Amniotic stem cell (primary cell): ENCODE data around the gene DOCK9.

Experiments
- DNase-seq: peaks from one replicate; lab custom pipeline; 2025; lab: John Stamatoyannopoulos, UW

Gene DOCK9

DNA sequence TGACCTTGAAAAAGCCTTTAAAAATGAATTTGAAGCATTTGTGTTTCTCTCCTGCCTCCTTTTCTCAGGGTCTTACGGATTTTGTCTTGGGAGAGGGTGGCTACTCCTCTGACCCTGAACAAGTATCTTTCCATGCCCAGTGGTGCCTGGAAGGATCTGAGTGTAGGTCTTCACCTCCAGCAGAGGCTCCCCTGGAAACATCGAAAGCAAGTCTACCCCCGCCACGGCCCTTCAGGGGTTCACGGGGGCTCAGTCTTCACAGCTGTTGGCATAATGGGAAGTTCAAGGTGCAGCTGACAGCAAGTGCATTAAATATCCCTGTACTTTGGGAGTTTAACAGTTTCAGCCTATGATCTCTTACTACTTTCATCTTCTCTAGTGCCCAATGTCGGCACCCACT lies 182.6 kb downstream of the DOCK9 start:
- no peak for DNase-seq

DNA sequence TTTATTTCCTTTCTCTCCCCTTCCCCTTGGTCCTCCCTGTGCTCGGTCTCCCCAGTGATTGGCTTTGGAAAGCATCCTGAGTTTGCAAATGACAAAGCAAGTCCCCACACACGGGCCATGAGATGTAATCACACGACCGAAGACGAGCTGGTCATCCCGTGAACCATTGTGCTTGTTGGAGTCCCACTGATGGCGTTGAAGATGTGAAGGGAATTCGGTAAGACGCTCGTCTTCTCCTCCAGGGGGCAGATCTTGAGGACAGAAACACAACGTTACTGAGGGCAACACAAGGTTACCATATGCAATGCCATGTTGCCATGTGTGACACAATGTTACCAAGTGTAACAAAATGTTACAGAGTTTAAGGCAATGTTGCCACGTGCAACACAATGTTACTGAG lies 183.4 kb downstream of the DOCK9 start:
- no peak for DNase-seq

DNA sequence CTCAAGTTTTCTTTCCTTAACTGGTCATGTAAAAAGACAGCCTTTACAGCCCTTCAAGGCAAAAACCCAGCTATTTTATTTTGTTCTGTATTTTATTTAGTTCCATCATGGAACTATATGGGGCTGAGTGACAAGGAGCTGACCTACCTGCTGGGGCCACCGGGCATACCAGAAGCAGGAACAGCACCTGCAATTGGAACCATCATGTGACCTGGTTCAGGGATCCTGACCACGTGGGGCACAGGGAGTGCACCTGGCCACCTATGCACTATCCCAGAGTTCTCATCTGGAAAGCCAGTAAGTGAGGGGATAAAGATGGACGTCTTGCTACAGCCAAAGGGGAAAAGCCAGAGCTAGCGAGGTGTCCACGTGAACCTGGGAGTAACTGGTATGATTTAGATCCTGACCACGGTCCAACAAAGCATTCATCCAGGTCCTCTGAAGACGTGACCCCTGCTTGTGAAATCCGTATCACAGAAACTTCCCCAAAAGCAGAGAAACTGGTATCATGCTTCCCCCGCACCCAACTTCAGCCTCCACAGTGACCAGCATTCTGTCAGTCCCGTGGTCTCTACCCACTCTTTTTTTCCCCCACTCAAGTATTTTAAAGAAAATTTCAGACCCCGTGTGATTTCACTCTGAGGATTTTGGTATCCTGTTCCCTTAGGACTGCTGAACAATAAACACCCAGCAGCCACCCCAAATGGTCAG lies 184.9 kb downstream of the DOCK9 start:
- DNase-seq, result no peak

DNA sequence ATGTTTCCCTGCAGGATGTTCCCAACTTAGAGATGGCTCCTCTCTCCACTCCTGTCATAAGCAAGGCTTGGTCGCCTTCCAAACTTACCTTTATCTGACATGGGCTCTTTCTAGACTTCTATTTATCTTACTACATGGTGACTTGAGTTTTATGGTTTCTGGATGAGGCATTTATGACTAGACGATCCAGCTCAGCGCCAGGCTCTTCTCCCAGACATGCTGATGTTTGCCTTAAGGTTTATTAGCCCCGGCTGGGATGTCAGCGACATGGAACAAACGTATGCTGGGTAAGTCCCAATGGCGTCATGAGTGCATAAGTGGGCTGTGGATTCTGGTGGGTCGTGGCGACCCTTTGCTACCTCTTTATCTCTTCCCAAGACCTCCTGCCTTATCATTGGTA lies 185.5 kb downstream of the DOCK9 start:
- no peak for DNase-seq

DNA sequence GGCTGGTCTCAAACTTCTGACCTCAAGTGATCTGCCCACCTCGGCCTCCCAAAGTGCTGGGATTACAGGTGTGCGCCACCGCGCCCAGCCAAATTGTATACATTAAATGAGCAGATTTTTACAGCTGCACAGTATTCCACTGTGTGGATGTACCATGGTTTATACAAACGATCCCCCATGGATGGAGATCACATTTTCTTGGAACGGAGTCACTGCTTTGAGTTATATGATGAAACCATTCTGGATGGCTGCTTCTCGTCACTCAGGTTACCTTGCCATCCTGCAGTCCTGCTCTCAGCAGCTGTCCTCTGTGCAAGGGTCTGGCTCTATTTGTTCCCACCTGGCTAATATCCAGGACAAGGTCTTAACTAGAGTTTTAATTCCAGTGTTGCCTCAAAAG lies 186.3 kb downstream of the DOCK9 start:
- DNase-seq, result no peak

DNA sequence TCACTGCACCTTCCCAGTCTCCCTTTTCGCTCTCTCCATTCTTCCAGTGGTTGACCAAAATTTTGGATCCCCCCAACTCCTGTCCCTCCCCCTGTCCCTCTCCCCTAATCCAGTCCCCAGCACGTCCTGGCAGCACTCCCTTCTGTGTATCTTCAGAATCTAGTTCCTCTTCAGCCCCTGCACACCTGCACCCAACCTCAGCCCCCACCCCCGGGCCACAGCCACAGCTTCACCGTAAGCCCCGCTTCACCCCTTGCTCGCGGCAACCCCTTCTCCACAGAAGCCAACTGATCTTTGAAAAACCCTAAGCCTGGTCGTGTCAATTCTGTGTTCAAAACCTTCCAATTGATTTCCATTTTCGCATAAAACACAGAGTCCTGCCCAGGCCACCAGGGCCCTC lies 189.9 kb downstream of the DOCK9 start:
- no peak for DNase-seq

DNA sequence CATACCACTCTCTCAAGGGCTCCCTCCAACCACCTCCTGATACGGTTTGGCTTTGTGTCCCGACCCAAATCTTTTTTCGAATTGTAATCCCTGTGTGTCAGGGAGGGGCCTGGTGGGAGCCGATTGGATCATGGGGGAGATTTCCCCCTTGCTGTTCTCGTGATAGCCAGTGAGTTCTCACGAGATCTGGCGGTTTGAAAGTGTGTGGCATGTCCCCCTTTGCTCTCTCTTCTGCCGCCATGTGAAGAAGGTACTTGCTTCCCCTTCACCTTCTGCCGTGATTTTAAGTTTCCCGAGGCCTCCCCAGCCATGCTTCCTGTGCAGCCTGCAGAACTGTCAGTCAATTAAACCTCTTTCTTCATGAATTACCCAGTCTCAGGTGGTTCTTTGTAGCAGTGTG lies 190.7 kb downstream of the DOCK9 start:
- no peak for DNase-seq

DNA sequence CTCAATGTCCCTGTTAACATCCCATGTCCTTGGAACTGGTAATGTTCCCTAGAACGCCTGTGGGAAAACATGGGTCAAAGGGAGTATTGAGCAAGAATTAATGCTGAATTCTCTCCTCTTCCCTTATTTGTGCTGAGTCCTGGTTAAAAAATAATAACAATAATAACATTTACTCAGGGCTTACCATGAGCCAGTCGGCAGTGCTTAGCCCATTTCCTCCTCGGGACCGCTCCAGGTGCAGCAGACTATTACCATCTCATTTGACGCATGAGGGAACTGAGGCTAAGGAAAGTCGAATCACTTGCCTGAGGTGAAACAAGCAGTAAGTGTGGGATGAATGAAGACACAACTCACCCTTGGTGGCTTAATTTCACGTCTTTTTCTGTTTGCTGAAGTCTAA lies 191.8 kb downstream of the DOCK9 start:
- no peak for DNase-seq

DNA sequence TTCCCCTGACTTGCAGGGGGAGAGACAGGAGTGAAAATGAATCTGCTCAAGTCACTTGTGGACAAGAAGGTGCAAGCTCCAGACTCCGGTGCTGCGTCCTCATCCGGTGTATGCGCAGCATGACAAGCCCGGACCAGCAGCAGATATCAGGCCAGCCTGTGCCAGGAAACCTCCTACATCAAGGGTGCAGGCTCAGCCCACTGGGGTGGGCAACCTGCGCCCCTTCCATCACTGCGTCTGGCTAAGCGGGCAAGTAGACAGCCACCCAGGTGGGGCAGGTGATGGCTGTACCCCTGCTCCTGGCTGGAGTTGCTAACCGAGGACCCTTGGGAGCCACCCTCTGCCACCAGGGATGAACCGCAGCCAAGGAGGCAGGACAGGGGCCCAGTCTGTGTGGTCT lies 192.5 kb downstream of the DOCK9 start:
- no peak for DNase-seq

DNA sequence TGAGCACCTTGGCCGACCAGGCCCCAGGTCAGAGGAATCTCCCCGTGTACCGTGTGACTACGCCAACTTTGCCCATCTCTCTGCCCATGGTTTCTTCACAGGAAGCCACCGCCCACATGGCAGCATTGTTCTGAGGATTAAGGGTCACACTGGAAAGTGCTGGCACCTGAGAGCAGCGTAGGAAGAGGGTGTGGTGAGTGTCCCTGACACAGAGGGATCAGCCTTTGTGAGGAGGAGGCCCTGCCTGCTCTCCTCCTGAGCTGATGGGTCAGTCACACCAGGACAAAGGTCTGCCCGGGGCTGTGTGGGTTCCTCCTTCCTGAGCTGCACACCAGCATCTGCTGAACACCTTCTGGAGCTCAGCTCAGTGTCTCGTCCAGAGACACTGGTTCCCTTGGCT lies 193.2 kb downstream of the DOCK9 start:
- DNase-seq, result no peak

DNA sequence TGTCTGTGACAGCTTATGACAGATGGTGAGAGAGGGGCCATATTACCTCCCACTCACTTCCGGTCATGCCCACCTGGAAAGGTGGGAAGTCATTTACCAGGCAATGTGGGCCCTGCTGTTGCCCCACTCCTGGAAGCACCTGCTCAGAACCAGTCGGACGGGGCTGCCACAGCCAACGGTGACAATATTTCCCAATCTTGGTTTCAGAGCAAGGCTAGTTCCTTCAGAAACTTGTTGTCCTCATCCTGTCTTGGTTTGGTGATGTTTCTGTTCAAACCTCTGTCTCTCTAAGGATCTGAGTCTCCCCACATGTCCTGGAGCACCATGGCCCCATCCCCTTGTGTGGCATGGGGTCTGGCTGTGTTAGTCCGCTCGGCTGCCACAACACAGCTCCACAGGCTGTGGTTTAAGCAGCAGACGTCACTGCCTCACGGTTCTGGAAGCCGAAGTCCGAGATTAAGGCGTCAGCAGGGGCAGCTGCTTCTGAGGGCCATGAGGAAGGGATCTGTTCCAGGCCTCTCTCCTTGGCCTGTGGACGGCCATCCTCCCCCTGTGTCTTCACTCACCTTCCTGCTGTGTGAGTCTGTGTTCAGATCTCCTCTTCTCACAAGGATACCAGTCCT lies 193.9 kb downstream of the DOCK9 start:
- DNase-seq, result no peak

DNA sequence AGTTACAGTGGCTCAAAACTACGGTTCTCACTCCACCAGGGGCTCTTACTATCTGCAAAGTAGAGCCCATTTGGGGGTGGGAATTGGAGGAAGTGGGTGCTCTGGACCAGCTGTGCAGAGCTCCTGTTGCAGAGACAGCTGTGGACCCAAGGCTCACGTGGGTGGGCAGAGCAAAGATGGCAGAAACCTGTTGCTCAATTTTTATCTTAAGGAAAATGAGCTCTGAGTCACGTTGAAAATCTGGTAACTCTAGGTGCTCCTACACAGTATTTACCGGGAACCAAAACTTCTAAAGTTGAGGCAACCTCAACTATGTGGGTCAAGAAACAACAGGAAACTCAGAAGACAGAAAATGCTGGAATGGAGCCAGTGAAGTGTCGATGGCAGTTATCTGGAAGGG lies 195.2 kb downstream of the DOCK9 start:
- no peak for DNase-seq

DNA sequence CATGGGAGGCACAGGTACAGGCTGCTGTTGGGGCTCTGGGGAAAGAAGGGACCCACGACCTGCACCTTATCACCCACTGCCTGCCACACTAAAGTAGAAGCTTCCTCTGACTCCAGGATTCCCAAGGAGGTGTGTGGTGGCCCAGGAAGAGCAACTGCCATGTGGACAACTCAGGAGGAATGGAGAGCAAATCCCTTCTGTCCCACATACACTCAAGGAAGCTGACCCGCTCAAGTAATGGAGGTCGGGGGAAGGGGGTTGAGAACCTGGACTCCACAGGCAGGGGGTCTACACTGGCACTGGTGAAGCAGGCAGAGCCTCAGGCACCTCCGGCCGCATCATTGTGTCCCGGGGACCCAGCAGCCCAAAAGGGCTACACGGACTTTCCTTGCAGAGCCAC lies 196.0 kb downstream of the DOCK9 start:
- no peak for DNase-seq

DNA sequence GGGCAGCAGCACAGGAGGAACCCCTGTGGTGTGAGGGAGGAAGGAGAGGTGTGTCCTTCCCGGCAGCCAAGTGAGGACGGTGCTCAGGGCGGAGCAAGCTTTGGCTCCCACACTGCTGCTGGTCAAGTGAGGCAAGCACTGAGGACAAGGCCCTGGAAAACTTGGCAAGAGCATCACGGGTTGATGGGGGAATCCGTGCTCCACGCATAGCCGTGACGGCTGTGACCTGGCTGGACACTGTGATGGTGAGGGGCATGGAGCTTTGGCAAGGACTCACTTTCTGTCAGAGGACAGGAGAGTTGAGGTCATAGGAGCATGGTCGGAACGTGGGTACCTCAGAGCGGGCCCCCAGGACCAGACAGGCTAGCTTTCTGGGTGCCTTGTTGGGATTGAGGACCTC lies 196.4 kb downstream of the DOCK9 start:
- DNase-seq, result no peak

DNA sequence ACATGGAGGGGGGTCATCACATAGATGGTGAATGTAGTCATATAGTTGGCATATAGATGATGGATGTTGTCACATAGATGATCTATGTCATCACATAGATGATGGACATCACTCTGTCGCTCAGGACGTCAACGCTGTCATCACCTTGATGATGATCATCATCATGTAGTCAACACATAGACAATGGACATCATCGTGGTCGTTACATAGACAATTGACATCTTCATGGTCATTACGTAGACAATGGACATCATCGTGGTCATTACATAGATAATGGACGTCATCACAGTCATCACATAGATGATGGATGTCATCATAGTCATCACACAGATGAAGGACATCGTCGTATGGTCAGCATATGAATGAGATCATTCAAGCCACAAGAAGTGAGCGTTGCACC lies 196.8 kb downstream of the DOCK9 start:
- no peak for DNase-seq

DNA sequence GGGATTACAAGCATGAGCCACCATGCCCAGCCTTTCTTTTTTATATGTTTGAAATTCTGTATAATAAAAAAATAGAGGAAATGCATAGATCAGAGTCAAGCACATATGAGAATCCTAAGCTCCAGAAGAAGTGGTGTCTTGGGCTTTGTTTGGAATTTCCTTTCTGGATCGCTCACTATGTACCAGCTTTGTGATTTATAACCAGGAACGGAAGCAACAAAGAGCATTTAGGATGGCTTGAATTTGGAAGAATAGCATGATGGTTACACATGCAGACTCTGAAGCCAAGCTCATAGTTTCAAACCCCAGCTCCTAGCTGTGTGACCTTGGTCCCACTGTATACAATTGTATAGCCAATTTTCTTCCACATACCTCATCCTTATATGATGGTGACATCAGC lies 197.4 kb downstream of the DOCK9 start:
- no peak for DNase-seq

DNA sequence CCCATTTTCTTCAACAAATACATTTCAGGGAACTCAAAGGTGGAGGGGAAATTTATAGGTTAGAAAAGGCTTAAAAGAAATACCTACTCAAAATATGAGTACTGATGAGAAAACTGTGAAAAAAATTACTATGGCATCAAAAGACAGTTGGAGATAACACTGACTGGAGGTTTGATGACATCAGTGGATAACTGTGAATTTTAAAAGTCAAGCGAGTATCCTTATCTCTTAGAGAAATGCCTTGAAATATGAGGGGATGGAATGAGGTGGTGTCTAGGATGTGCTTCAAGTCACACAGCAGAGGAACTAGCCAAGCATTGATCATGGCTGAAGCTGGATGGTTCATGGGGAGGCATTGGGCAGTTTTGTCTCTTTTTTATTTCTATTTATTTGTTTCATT lies 198.2 kb downstream of the DOCK9 start:
- DNase-seq, result no peak

DNA sequence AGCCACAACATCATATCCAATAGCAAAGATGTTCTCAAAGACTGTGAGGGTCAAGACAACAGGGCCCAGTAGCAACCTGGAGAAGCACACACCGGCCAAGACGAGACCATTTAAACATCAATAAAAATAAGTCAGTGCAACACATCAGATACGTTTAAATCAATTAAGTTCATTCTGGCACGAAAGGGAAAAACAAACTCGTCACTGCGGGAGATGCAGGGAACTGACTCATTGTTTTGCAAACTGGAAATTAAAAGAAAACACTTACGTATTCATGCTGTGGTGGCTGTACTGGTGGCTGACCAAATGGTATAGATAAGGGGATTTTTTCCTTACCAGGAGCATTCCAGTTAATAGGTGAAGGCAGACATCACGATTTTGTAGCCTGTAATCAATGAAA lies 199.1 kb downstream of the DOCK9 start:
- no peak for DNase-seq

DNA sequence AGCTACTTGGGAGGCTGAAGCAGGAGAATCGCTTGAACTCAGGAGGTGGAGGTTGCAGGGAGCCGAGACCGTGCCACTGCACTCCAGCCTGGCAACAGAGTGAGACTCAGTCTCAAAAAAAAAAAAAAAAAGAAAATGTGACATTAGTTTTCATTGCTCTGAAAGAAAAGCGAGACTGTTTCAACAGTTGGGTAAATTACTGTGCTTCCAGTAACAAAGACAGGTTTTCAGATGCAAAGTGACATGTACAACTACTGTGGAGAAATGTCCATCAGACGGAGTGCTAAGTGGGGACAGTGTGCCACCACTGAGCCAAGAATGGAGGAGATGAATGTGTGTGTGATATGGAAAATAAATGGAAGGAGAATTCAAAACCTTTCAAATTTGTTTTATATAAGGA lies 201.2 kb downstream of the DOCK9 start:
- no peak for DNase-seq

DNA sequence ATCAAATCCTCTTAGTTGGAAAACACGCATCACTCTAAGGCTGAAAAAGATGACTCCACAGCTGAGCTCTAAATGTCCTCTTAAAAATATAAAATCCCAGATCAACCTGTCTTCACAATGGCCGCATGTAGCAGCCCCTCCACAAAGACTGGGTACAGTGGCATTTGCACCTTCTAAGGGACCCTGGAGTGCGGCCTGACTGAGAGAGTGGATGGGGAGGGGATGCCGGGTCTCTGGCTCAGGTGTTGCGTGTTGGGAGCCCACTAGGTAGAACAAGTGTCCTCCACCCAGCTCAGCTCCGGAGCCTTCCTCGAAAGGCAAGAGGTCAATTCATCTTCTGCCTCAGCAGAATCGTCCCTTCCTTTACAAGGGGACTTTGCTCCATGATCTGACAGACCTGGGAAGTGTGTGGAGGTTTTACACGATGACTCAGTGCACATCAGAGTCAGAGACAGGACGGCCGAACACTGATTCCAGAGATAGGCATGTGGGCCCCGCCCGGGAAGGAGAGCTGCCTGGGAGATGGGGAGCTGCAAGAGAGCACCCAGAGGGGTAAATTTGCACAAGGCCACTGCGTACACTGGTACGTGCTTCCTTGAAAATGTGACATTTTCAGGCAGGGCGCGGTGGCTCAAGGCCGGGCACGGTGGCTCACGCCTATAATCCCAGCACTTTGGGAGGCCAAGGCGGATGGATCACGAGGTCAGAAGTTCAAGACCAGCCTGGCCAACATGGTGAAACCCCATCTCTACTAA lies 201.8 kb downstream of the DOCK9 start:
- DNase-seq, result peak; percentile 38

DNA sequence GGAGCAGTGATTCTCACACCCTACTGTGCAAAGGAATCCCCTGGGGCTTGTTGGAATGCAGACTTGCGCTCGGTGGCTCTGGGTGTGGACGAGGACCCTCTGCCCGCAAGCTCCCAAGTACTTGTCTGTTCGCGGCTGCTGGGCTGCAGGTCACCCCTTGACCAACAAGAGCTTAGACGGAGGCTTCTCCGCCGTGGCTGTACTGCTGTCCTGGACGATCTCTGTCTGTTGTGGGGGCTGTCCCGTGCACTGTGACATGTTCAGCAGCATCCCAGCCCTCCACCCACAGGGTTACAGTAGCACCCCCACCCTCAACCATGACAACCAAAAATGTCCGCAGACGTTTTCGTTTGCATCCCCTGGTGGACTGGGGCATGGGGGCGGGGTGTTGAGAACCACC lies 202.5 kb downstream of the DOCK9 start:
- no peak for DNase-seq

DNA sequence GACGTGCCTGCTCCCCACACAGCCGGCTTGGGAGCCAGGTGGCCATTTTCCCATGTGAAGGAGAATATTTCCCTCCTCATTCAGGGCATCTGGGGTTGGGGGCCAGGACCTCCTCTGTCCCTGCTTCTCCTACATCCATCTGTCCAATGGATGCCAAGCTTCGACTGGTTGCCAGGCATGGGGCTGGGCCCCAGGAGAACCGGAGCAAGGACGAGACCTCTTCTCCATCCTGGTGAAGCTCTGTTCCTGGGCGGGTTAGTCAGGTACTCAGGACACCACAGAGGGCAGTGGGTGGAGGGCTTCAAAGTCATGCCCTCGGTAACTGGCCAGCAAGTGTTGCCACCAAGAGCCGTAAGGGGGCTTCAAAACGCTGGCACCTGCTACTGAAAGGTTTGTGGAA lies 203.1 kb downstream of the DOCK9 start:
- no peak for DNase-seq

DNA sequence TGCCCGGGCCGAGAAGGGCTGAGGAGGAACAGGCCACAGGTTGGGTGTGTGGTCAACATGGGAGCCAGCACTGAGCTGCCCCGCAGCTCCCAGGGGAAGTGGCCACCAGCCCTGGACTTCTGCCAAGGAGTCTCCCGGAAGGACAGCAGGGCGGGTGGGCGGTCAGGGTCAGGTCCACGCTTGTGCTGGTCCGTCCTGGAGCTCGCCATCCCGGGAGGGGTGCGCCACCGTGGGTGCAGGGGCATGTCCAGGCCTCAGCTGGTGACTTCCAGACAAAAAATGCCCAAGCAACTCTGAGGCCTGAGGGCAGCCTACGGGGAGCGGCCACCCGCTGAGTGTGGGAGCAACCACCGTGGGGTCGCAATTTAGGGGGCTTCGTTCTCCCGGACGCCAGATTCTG lies 203.9 kb downstream of the DOCK9 start:
- no peak for DNase-seq
